Measurements from ENCODE around the gene SUSD4. TPM values are rescaled to one million over a fixed set of nuclear protein-coding genes. Genes with fewer than 3 reads are reported as not detected.

SUSD4 gene
- total RNA-seq, 1 donor from 2014 or later = 7.0 TPM

- DNase-seq (ENCODE audit: extremely low spot score, unreplicated experiment) = no peak
- Mint-ChIP-seq H3K27me3 (peaks cover 7% of the 10 kb centered on the region), H3K27ac (no peak overlapping the region), H3K4me3 (no peak overlapping the region), H3K36me3 (no peaks in the 10 kb centered on the region), H3K9me3 (no peaks in the 10 kb centered on the region), H3K4me1 (ENCODE audit: unreplicated experiment) (no peaks in the 10 kb centered on the region)
- TF ChIP-seq, protein P1, sequence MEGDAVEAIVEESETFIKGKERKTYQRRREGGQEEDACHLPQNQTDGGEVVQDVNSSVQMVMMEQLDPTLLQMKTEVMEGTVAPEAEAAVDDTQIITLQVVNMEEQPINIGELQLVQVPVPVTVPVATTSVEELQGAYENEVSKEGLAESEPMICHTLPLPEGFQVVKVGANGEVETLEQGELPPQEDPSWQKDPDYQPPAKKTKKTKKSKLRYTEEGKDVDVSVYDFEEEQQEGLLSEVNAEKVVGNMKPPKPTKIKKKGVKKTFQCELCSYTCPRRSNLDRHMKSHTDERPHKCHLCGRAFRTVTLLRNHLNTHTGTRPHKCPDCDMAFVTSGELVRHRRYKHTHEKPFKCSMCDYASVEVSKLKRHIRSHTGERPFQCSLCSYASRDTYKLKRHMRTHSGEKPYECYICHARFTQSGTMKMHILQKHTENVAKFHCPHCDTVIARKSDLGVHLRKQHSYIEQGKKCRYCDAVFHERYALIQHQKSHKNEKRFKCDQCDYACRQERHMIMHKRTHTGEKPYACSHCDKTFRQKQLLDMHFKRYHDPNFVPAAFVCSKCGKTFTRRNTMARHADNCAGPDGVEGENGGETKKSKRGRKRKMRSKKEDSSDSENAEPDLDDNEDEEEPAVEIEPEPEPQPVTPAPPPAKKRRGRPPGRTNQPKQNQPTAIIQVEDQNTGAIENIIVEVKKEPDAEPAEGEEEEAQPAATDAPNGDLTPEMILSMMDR (conservative IDR thresholded peaks at IDR 0.05) = no peak
Observed at GRCh38 chr1:223328566-223328965, 35.4 kb downstream of the SUSD4 start.

- Mint-ChIP-seq H3K9me3 (no peaks in the 10 kb centered on the region), H3K4me3 (no peak overlapping the region), H3K27ac (no peak overlapping the region), H3K4me1 (ENCODE audit: unreplicated experiment) (no peaks in the 10 kb centered on the region), H3K36me3 (no peaks in the 10 kb centered on the region), H3K27me3 (peaks cover 13% of the 10 kb centered on the region)
- TF ChIP-seq, protein P1 (conservative IDR thresholded peaks at IDR 0.05) = no peak
- no peak for DNase-seq (ENCODE audit: extremely low spot score, unreplicated experiment)
Observed at GRCh38 chr1:223326776-223327175, 37.2 kb downstream of the SUSD4 start.

DNA sequence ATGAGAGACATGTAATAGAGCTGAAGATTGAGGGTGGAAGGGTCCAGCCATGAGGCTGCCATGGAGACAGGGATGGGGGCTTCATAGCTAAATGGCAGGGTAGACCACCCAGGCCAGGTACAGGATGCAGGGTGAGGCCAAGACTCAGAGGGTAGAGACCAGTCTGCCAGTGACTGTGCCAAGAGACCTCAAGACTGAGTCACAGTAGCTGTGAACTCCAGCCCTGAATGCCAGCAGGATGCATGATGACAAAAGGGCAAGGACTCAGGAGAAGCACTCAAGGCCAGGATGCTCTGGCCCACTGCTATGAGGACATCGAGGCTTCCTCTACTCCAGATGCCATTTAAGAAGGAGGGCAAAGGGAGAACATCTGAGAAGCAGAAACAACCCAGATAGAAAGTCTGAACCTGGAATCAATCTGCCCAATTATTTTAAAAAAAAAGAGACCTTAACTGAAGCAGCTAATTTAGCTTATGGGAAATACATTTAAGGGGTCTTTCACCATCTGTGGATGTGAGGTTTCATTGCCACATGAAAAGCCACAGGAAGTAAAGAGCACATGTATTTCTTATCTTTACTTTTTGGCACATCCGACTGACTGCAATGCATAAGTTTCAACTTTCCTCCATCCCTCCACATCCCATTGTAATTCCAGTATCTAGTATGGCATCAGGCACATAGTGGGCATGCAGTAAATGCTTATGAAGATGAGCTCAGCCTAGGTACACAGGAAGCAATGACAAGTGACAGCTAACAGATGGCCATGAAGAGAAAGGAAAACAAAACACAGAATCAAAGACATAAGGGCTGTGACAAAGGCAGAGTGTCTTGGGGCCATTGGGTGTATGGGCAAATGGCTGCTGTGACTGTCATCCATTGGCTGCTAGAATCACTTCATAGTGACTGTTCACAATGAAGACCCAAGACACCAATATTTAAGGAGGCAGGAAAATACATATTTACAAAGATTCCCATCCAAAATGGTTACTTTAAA lies 40.2 kb downstream of the SUSD4 start:
- no peaks in the 10 kb centered on the region for H3K4me1 Mint-ChIP-seq (ENCODE audit: unreplicated experiment)
- no peak overlapping the region for H3K27ac Mint-ChIP-seq
- TF ChIP-seq, protein P1 (conservative IDR thresholded peaks at IDR 0.05) = no peak
- H3K36me3 Mint-ChIP-seq = no peaks in the 10 kb centered on the region
- no peak for DNase-seq (ENCODE audit: extremely low spot score, unreplicated experiment)
- H3K9me3 Mint-ChIP-seq = no peaks in the 10 kb centered on the region
- H3K27me3 Mint-ChIP-seq = peaks cover 11% of the 10 kb centered on the region
- no peak overlapping the region for H3K4me3 Mint-ChIP-seq

DNA sequence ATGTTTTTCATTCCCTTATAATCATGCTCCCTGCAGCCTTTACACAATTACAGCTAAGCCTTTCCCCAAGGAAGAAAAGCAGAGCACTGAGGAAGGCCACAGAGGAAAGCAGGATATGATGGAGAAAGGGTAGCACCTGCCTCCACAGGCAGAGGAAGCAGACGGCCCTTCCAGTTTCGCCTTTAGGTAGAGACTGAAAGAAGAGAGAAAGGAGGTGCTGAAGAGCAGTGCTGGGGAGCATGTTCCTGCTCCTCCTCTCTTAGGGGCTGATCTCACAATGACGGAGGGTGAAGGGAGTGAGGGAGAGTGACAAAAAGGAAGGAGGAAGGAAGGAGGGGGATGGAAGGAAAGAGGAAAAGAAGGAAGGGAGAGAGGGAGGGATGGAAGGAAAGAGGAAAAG lies 41.1 kb downstream of the SUSD4 start:
- H3K4me3 Mint-ChIP-seq = no peak overlapping the region
- no peaks in the 10 kb centered on the region for H3K9me3 Mint-ChIP-seq
- DNase-seq (ENCODE audit: extremely low spot score, unreplicated experiment) = no peak
- H3K27ac Mint-ChIP-seq = no peak overlapping the region
- no peaks in the 10 kb centered on the region for H3K36me3 Mint-ChIP-seq
- H3K27me3 Mint-ChIP-seq = peaks cover 11% of the 10 kb centered on the region
- H3K4me1 Mint-ChIP-seq (ENCODE audit: unreplicated experiment) = no peaks in the 10 kb centered on the region
- TF ChIP-seq, protein P1 (conservative IDR thresholded peaks at IDR 0.05) = no peak

DNA sequence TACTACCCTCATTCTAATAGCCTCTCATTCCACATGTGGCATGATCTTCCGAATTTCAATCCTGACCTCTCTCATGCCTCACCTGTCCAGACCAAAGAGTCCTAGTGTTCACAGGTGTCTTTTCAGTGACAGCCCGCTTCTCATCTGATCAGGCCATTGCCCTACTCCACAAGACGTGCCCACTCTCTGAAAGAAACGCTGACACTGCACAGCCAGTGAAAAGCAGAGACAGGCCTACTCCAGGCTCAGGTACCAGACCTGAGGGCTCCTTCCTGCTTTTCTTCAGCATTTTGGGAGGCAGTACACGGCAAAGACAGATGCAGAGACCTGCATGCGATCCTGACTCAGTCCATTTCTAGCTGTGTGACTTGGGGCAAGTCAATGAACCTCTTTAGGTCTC lies 43.0 kb downstream of the SUSD4 start:
- no peak for DNase-seq (ENCODE audit: extremely low spot score, unreplicated experiment)
- H3K9me3 Mint-ChIP-seq = no peaks in the 10 kb centered on the region
- no peak overlapping the region for H3K27ac Mint-ChIP-seq
- TF ChIP-seq, protein P1 (conservative IDR thresholded peaks at IDR 0.05) = no peak
- H3K27me3 Mint-ChIP-seq = peaks cover 11% of the 10 kb centered on the region
- H3K36me3 Mint-ChIP-seq = no peaks in the 10 kb centered on the region
- no peak overlapping the region for H3K4me3 Mint-ChIP-seq
- no peaks in the 10 kb centered on the region for H3K4me1 Mint-ChIP-seq (ENCODE audit: unreplicated experiment)

Measured in type B pancreatic cell (in vitro differentiated cells).